ENCODE data around the gene CARNS1. TPM values are rescaled to one million over a fixed set of nuclear protein-coding genes. Genes with fewer than 3 reads are reported as not detected.

CARNS1 gene
- total and polyA plus RNA-seq, 10 of the 15 experiments (the other 5 are each of a cell fraction or from before 2014, with no cell fraction given) = 0.02 to 0.14 (median 0.10) TPM; not detected in 3

DNA sequence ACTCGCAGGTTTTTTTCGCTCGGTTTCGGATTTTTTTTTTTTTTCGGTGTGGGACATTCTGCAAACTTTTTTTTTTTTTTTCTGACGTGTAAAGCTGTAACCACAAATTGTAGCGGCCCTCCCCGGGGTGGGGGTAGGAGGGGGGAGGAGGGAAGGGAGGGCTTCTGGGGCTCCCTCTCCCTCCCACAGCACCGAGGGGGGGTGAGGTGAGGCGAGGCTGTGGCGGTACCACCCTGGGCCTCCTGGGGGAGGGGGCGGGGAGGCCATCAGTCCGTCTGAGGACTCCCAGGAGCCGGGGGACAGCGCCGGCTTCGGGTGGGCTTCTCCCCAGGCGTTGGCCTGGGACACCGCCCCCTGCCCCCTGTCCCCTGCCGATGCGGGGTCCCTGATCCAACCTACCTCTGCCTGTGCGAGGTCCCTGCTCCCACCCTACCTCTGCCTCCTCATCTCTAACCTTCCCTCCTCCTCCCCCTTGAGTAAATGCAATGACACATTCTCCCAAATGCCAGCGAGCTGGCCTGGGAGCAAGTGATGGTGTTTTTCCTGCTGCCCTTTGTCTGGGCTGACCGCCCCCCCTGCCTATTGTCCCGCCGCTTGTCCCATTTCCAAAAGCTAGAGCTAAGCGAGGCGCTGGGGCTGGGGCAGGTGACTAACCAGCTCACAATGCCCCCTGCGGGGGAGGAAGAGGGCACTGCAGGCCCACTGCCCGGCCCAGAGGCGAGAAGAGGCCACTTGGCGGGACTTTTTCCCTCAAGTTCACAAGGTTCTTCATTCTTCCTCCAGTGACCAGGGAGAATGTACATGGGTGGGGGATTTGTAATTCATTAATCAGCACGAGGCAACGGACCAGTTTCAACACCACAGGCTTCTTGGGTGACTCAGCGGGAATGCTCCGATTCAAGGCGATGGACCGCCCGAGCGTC is 41.6 kb upstream of the CARNS1 start (continued):
- no peak for TF ChIP-seq ZBTB11 (CRISPR knock-in tag; IDR thresholded peaks at IDR 0.05)
- no peak for TF ChIP-seq RAD51 (IDR thresholded peaks at IDR 0.05)
- no peak for TF ChIP-seq ZNF24 (IDR thresholded peaks at IDR 0.05)
- no peak for TF ChIP-seq MXI1 (IDR thresholded peaks at IDR 0.05; ENCODE audit: low read depth, low read length)
- peak; percentile 96 for TF ChIP-seq ZNF384 (IDR thresholded peaks at IDR 0.05; ENCODE audit: borderline replicate concordance, low read depth, low read length)
- TF ChIP-seq BHLHE40 (IDR thresholded peaks at IDR 0.05; ENCODE audit: borderline replicate concordance in 1 of 2, low read depth in 2 of 2, low read length in 1 of 2) = peak in 1 of 2 experiments; percentile 53; a peak in 1 of 4 replicates
- no peak for TF ChIP-seq EGR1 (IDR thresholded peaks at IDR 0.05; ENCODE audit: borderline replicate concordance in 1 of 2, low read depth in 2 of 2, low read length in 2 of 2)
